ENCODE measurements around the gene SLC6A1.

DNA sequence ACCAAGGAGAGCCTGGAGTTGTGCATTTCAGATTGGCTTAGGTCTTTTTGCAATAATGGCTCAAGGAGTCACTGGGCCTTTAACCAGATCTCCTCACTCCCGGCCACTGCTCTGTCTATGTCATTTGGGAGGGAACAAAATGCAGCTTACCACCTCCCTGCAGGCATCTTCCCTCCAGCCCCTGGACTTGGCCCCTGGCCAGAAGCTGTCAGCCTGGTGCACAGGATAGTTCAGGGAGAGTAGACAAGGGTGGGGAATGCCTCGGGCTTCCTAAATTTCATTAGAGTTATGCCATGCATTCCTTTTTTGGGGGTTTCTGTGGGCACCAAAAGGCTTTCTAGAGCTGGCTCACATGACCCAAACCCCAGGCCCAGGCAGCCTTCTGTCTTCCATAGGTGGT is 91.5 kb downstream of the SLC6A1 start:
- TF ChIP-seq CTCF (IDR thresholded peaks at IDR 0.05; ENCODE audit: low read depth, low read length) (no peak), POLR2A (IDR thresholded peaks at IDR 0.05; ENCODE audit: extremely low read depth, insufficient read length) (no peak)
- TF ChIP-seq, protein P1, sequence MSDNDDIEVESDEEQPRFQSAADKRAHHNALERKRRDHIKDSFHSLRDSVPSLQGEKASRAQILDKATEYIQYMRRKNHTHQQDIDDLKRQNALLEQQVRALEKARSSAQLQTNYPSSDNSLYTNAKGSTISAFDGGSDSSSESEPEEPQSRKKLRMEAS (IDR thresholded peaks at IDR 0.05; ENCODE audit: low read depth, low read length), result no peak

Measured in NB4 (cell line).